Mononuclear cell (primary cell): Measurements from ENCODE around the gene TMEM92. TPM values are rescaled to one million over a fixed set of nuclear protein-coding genes. Genes with fewer than 3 reads are reported as not detected.

Source experiments
- total RNA-seq: library from RNA; depleted of rRNA; stranded (reverse); fragments of >200 nt; gene quantifications from one replicate; pipeline ENCODE4 v1.2.3, GENCODE V29; 2012

Gene TMEM92
- total RNA-seq, 1 donor, result not detected

Other genes with a start within 250 kb of the TMEM92 start
- gene ITGA3, start 218.4 kb upstream of the TMEM92 start, total RNA-seq, result 1.7 TPM
- 10.1 TPM for gene PDK2, start 179.1 kb upstream of the TMEM92 start, total RNA-seq
- gene SAMD14, start 144.3 kb upstream of the TMEM92 start, total RNA-seq, result 0.63 TPM
- gene PPP1R9B, start 123.8 kb upstream of the TMEM92 start, total RNA-seq, result 53.0 TPM
- gene SGCA, start 108.5 kb upstream of the TMEM92 start, total RNA-seq, result not detected
- gene COL1A1, start 72.8 kb upstream of the TMEM92 start, total RNA-seq, result 2.9 TPM
- gene XYLT2, start 71.7 kb downstream of the TMEM92 start, total RNA-seq, result 6.8 TPM
- gene MRPL27, start 98.7 kb downstream of the TMEM92 start, total RNA-seq, result 17.1 TPM
- 0.52 TPM for gene EME1, start 98.8 kb downstream of the TMEM92 start, total RNA-seq
- gene LRRC59, start 123.1 kb downstream of the TMEM92 start, total RNA-seq, result 59.2 TPM
- 5.6 TPM for gene ACSF2, start 151.8 kb downstream of the TMEM92 start, total RNA-seq
- not detected for gene CHAD, start 194.4 kb downstream of the TMEM92 start, total RNA-seq
- gene RSAD1, start 204.4 kb downstream of the TMEM92 start, total RNA-seq, result 19.5 TPM
- gene MYCBPAP, start 234.0 kb downstream of the TMEM92 start, total RNA-seq, result 0.73 TPM